Suprapubic skin (tissue), 3 donors: ENCODE results near the gene PPP1R13B.

ENCODE experiments used
- POLR2AphosphoS5 ChIP-seq, 3 donors: sonication (generic); formaldehyde crosslinking; IDR thresholded peaks; one replicate each; pipeline ENCODE4 v1.6.1; 2017; ENCODE audit warnings: antibody characterized with exemption in 3 of 3
- TF ChIP-seq, protein P1 (sequence below), 2 donors: fragments of 200-600 bp in 1 of 2; fragments of 450-650 bp in 1 of 2; sonication (generic) in 1 of 2; IDR thresholded peaks; one replicate each; pipeline ENCODE4 v1.5.1; 2016 to 2019; ENCODE audit warnings: antibody characterized with exemption in 2 of 2, mild to moderate bottlenecking in 1 of 2, moderate library complexity in 1 of 2

DNA sequence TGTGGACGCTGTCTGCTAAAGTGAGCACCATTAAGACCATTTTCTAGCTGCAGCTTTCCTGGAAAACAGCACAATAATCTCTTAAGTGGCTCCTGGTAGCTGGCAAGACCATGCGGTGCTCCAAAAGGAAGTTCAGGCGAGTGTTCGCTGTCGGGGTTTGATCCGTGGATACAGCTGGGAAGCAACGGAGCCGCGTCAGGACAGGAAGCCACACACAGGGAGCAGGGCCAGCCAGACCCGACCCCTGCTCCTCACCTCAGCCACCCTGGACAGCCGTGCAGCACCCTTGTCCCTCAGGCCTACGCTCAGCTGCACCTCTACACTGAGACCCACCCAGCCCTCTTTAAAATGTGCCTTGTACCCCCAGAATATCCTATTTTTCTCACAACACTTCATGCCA lies 112.4 kb downstream of the PPP1R13B start:
- TF ChIP-seq, protein P1, sequence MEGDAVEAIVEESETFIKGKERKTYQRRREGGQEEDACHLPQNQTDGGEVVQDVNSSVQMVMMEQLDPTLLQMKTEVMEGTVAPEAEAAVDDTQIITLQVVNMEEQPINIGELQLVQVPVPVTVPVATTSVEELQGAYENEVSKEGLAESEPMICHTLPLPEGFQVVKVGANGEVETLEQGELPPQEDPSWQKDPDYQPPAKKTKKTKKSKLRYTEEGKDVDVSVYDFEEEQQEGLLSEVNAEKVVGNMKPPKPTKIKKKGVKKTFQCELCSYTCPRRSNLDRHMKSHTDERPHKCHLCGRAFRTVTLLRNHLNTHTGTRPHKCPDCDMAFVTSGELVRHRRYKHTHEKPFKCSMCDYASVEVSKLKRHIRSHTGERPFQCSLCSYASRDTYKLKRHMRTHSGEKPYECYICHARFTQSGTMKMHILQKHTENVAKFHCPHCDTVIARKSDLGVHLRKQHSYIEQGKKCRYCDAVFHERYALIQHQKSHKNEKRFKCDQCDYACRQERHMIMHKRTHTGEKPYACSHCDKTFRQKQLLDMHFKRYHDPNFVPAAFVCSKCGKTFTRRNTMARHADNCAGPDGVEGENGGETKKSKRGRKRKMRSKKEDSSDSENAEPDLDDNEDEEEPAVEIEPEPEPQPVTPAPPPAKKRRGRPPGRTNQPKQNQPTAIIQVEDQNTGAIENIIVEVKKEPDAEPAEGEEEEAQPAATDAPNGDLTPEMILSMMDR (IDR thresholded peaks at IDR 0.05): no peak
- TF ChIP-seq POLR2AphosphoS5 (IDR thresholded peaks at IDR 0.05): no peak
